Dedifferentiated amniotic fluid mesenchymal stem cell (primary cell): ENCODE results near the gene DDX42.
"Not testable (repeated sequence)": the region's sequence is repeated elsewhere in the genome, so short reads cannot be mapped to it uniquely, and the experiment has no call there.

ENCODE experiments used
- DNase-seq: peaks from one replicate; pipeline ENCODE4 v3.0.0-alpha.2; 2016; ENCODE audit errors: extremely low spot score

DDX42 gene

DNA sequence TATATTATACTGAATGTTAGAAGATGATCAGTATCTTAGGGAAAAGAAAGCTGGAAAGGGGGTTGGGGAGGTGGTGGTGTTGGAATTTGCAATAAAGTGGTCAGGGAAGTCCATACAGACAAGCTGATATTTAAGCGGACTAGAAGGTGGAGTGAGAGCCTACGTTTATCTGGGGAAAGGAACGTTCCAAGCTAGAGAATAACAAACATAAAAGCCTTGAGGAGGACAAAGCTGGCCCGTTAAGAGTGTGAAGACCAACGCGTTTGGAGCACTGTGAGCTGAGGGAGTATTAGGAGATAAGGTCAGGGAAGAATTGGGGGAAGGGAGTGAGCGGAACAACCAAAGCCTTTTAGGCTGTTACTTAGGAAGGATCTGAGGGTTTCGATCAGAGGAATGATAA is 1.4 kb downstream of the DDX42 start:
- no peak for DNase-seq

DNA sequence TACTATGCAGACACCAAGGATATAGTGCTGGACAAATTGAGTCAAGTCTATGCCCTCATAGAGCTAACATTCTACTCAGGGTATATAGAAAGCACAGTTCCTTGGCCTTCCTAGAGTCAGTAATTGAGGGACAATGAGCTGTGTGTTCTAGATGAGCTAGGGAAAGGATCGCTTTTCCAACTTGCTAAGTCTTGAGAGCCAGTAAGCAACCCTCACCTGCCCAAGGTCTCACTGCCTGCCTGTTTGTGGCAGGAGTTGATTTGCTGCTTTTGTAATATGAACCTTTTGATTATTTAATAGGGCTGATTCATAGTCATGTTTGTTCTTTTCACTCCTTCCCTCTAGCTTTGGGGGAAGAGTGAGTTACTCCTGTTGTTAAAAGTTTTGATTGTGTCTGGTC is 6.5 kb downstream of the DDX42 start:
- no peak for DNase-seq

DNA sequence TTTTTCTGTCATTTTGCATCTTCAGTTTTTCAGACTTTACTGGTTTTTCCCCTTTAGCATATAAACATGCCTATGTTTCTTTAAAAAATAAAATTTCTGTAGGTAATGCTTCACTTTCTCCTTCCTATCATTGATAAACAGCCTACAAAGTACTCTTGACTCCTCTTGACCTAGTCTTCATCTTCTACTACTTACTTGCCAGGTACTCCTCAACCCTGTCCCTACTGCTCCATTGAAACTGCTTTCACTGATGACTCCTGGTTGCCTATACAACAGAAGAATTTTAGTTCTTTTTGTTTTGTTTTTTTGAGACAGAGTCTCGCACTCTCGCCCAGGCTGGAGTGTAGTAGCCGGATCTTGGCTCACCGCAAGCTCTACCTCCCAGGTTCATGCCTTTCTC is 7.0 kb downstream of the DDX42 start:
- no peak for DNase-seq

DNA sequence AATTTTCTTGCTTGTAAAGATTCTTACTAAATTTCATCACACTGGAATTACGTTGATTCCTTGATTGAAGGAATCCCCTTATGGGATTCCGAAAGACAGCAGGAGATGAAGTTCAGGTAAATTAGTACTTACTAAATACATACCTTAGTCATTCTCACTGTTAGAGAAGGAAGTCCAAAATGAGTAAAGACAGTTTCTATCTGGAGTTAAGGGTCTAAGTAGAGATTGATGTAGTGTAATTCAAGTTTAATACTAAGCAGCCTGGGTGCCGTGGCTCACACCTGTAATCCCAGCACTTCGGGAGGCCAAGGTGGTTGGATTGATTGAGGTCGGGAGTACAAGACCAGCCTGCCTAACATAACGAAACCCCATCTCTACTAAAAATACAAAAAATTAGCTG is 9.6 kb downstream of the DDX42 start:
- DNase-seq = no peak

DNA sequence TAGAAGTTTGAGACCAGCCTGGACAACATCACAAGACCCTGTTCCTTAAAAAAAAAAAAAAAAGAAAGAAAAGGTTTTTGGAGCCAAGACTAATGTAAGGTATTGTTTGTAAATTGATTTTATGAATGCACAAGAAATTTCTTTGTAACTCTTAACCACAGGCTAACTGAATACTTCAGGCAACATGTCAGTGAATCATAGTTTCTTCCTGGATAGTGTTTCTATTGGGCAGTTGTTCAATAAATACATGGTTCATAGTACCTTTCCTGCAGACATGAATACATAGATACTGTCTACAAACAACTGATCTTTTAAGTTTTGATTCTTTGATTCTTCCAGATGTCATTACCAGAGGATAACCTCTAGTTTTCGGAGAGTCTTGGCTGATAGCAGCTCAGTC is 11.6 kb downstream of the DDX42 start:
- DNase-seq = peak; percentile 53

DNA sequence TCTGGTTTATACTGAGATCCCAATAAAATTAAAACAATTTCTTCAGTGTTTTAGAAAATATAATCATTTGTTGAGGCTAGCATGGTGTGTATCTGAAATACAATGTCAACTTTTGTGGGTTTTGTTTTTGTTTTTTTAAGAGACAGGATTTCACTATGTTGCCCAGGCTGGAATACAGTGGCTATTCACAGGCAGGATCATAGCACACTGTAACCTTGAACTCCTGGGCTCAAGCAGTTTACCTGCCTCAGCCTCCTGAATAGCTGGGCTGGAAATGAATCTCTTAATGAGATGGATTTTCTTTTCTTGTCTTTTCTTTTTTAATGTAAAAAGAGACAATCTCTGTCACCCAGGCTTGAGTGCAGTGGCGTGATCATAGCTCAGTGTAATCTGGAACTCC is 12.1 kb downstream of the DDX42 start:
- DNase-seq = no peak

DNA sequence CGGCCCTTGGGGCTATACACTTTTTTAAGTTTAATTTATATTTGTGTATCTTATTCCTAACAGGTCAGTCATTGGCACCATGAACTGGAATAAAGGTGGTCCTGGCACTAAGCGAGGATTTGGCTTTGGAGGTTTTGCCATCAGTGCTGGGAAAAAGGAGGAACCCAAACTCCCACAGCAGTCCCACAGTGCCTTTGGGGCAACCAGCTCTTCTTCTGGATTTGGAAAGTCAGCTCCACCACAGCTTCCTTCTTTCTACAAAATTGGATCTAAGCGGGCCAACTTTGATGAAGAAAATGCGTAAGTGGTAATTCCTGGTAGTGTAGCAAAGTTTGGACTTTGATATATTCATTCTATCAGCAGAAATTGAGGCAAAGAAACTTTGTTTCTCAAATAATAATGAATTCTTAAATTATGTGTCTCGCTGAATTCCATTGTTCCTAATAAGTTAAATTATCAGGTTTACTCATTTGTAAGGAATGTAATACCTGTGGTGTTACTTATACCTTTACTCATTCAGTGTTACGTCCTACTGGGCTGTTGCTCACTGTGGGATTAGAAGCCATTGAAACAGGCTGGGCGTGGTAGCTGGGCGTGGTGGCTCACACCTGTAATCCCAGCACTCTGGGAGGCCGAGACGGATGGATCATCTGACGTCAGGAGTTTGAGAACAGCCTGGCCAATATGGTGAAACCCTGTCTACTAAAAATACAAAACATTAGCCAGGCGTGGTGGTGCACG is 13.2 kb downstream of the DDX42 start:
- no peak for DNase-seq

DNA sequence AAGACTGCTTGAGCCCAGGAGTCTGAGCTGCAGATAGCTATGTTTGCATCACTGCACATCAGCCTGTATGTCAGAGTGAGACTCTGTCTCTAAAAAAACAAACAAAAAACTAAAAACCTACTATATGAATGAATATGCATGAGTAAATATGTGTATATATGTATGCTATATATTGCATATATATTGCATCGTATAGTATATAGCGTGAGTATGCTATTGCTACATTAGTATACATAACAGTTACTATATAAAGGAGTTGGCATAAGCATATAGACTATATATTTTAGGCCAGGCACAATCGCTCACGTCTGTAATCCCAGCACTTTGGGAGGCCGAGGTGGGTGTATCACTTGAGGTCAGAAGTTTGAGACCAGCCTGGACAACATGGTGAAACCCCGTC is 16.1 kb downstream of the DDX42 start:
- no peak for DNase-seq

DNA sequence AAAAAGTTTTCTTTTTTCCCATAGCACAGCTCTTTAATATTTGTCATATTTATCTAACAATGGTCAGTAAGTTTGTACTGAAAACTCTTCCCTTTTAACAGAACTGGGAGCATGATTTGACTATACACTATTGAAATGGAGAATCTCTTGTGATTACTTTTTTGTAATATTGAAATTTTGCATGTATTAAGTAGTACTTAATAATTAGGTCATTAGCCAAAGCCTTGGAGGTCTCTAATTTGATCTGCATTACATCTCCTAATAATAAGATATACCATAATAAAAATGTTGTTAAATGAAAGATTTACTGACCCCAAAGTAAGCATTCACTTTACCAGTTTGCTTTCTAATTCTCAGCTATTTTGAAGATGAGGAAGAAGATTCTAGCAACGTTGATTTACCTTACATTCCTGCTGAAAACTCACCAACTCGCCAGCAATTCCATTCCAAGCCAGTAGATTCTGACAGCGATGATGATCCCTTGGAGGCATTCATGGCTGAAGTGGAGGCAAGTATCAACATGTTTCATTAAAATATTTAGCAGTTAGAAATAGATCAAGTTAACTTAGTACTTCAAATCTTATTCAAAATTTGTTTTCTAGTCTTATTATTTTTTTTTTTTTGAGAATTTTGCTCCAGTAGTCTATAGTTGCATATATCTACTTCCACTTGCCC is 18.2 kb downstream of the DDX42 start:
- DNase-seq = no peak

DNA sequence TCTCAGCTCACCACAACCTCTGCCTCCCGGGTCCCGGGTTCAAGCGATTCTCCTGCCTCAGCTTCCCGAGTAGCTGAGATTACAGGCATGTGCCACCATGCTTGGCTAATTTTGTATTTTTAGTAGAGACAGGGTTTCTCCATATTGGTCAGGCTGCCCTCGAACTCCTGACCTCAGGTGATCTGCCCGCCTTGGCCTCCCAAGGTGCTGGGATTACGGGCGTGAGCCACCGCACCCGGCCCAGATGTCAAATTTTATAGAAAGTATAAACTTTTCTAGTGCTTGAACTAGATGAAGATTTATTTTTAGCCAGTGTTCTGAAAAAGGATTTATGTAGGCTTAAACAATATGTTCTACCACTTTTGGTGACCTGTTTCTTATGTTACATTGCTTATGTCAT is 22.4 kb downstream of the DDX42 start:
- not testable (repeated sequence) for DNase-seq

DNA sequence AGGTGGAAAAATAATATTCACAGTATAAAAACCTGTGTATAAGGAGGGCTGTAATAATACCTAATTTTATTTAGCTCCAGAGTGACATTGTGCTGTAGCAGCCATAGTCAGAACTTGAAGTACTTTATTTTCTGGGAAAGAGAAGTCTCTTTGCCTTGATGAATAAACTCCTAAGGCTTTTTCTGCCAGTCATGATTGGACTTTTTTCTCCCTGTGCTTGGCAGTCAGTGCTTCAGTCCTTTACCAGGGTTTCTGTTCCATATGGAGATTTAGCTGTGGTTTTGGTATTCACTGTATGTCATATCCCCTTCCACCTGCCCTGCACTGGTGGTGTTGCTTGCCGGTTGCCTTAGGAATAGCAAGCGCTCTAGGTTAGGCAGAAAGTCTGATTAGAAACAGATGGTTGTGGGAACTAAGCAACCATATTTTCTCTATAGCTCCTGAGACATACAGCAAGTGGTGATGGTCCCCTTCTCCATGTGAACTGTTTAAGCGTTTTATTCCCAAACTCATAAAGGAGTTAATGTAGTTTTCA is 24.7 kb downstream of the DDX42 start:
- DNase-seq = no peak

DNA sequence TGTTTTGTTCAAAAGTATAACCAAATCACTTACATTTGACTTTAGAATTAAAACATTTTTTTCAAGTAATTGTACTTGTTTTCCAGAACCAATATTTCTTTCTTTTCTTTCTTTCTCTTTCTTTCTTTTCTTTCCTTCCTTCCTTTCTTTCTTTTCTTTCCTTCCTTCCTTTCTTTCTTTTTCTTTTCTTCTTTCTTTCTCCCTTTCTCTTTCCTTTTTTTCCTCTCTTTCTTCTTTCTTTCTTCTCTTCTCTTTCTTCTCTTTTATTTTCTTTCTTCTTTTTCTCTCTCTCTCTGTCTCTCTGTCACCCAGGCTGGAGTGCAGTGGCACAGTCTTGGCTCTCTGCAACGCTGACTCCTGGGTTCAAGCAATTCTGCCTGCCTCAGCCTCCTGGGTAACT is 26.8 kb downstream of the DDX42 start:
- no peak for DNase-seq

DNA sequence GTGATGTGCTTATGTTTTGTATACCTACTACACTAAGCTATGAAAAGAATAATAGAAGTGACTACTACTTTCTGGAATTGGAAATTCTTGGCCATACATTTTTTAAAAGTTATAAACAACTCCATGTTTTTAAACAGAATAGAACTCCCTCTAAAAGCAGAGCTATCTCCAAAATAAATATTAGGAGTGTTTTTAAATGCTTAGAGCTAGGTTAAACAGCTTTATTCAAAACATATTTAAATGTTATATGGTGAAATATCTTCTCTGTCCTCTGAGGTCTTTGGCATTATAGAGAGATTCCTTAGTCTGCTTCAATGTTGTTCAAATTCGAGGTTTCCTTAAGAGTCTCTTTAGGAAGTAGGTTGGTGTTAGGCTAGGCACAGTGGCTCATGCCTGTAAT is 30.4 kb downstream of the DDX42 start:
- DNase-seq = no peak

DNA sequence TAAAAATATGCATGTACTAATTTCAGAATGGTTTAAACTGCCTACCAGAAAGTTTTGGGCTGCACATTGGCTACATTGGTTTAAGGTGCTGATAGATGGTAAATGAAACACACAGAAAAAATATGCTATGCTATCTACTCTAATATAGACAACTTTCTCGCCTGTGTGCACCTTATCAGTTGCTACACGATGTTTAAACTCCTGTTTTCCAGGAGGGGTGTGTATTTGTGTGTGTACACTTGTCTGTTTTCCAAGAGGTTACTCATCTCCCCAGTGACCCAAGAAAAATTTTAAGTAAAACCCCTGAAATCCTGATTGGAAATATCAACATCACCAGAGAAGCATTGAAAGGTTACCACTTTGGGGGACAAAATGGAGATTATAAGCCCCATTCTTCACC is 31.6 kb downstream of the DDX42 start:
- no peak for DNase-seq

DNA sequence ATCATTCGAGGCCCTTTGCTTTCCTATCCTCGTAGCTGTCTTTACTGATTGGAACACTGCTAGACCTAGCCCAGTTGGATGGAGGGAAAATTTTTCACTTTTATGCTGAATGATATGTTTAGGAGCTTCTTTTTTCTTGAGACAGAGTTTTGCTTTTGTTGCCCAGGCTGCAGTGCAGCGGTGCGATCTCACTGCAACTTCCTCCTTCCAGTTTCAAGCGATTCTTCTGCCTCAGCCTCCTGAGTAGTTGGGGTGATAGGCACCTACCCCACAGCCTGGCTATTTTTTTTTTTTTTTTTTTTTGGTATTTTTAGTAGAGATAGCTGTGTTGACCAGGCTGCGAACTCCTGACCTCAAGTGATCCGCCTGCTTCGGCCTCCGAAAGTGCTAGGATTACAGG is 36.0 kb downstream of the DDX42 start:
- DNase-seq = no peak

DNA sequence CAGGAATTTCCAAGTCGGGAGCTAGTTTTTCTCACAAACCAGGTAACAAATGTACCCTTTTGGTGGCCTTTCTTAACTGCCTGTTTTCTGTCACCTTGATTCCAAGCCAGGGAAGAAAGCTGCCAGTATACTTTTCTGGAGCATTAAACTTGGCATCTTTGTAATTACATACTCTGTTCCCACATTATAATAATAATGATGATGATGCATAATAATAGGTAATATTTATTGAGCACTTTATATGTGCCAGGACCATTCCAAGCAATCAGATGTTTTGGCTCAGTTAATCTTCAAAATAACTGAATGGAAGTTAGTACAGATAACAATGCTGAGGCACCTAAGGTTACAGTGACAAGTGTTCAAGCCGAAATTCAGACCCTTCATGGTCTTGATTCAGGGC is 42.2 kb downstream of the DDX42 start:
- DNase-seq = no peak

DNA sequence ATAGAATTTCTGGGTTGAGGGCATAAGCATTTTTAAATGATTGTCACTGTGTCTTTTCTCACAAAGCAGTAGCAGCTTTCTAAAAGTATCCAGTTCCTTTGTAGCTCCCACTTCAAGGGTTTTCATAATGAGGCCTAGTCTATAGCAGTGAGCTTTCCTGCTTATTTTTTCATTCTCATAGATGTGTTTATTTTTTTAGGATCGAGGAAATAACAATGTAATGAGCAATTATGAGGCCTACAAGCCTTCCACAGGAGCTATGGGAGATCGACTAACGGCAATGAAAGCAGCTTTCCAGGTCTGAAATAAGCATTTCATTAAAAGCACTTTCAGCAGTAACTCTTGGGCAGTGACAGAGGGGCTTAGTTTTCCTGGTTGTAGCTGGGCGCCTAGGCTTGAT is 42.7 kb downstream of the DDX42 start:
- DNase-seq = no peak

DNA sequence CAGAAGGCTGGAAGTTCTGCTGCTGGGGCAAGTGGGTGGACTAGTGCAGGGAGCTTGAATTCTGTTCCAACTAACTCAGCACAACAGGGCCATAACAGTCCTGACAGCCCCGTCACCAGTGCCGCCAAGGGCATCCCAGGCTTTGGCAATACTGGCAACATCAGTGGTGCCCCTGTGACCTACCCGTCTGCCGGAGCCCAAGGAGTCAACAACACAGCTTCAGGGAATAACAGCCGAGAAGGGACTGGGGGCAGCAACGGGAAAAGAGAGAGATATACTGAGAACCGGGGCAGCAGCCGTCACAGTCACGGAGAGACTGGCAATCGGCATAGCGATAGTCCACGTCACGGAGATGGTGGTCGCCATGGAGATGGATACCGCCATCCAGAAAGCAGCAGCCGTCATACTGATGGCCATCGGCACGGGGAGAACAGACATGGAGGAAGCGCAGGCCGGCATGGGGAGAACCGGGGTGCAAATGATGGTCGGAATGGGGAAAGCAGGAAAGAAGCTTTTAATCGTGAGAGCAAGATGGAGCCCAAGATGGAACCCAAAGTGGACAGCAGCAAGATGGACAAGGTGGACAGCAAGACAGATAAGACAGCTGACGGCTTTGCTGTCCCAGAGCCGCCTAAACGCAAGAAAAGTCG is 43.9 kb downstream of the DDX42 start:
- no peak for DNase-seq

DNA sequence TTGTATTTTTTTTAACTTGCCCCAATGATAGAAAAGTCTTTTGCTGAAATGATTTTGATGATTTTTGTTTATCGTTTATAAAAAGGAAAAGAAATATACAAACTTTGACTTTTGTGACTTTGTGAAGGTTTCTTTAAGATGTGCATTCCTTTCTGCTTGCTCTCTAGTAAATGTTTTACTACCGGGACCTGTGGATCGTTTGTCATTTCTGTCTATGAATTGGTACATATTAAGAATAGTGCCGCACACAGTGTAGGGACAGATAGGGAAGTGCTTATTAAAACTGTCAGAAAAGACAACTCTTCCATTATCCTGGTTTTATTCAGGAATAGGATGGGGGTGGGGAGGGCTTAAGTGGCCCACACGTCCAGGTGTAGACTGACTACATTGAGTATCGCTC is 45.2 kb downstream of the DDX42 start:
- DNase-seq = no peak

DNA sequence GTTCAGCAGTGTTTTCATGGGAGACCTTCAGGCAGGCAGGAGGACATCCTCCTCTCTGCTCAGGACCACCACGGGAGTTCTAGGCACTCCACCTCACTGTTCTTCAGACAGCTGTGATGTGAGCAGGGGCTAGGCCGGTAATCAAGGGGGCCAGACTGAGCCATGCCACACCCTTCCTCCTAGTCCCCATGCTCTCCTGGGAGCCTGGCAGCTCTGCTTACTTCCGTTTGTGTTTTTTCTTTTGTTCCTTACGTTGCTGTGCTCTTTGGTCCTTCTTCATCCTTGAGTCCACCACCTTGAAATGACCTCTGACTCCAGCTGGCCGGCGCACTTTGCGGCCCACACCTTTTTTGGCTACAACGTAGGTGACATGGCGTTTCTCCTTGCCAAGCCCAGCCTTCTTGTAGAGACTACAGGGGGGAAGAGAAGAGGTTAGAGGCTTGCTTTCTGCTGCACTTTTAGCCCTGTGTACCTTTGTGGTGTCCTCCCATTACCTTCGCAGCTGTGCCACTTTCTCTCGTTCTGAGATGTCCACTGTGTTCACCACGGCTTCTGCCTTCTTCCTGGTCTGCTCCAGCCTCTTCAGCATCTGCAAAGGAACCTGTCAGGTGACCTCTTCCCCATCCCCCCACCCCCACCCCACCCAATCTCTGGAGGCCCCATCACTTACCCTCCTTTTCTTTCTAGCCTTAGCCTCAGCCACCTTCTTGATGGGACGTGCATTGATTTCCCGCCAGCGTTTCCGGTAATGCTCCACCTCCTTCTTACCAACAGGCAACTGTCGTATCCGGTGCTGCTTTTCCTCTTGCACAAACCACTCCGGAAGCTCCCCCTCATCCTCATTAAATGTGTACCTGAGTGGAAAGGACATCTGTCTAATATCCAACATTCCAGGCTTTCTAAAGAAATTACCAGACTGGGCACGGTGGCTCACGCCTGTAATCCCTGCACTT is 45.9 kb downstream of the DDX42 start:
- no peak for DNase-seq

DNA sequence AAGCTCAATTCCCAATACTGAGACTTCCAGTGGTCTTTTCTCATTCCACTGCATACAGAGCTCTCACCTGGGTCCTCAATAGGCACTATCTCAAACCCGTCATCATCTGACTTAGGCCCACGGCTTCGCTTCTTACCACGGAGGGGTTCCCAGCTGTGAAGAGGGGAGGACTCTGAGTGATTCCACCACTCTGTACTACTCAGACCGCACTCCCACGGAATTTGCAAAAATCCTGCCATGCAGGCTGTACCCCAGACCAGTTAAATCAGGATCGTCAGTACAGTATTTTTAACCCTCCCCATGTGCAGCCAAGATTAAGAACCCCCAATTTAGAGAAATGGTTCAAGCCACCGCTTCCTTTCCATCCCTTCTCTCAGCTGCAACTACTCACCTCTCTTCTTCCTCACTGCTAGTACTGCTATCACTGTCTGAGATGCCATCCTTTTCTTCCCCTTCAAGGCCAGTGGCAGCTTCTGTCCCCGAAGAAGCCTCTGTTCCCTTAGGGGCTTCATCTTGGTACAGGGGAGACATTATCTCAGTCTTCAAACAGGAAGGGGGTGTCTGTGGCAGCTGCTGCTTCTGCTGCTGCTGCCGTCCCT is 47.1 kb downstream of the DDX42 start:
- no peak for DNase-seq
